Mucosa of descending colon (tissue), 3 donors: ENCODE measurements around the gene DAZL. TPM values are rescaled to one million over a fixed set of nuclear protein-coding genes. Genes with fewer than 3 reads are reported as not detected.
A peak's percentile ranks its signal among the peaks of the same experiment; 100 is the strongest.

ENCODE experiments used
- ATAC-seq: fragments of 200-7000 bp; cut with Tn5 transposase; one replicate; pipeline ENCODE4 v1.9.1; 2020; ENCODE audit warnings: mild to moderate bottlenecking, moderate library complexity
- DNase-seq, 3 donors: peaks; one replicate each; pipeline ENCODE4 v3.0.0-alpha.2; 2020
- H3K36me3 ChIP-seq: fragments of 200-600 bp; one replicate; pipeline ENCODE4 v1.8.0; 2021; ENCODE audit warnings: low read depth, mild to moderate bottlenecking
- H3K4me1 ChIP-seq: fragments of 200-600 bp; one replicate; pipeline ENCODE4 v1.8.0; 2021; ENCODE audit warnings: low read depth, mild to moderate bottlenecking
- H3K4me3 ChIP-seq: fragments of 200-600 bp; one replicate; pipeline ENCODE4 v1.8.0; 2021; ENCODE audit warnings: mild to moderate bottlenecking
- H3K9me3 ChIP-seq: fragments of 200-600 bp; one replicate; pipeline ENCODE4 v1.8.0; 2021; ENCODE audit warnings: mild to moderate bottlenecking
- CTCF ChIP-seq: fragments of 200-600 bp; IDR thresholded peaks from one replicate; pipeline ENCODE4 v1.8.0; 2022; ENCODE audit warnings: antibody characterized with exemption, mild to moderate bottlenecking
- intact Hi-C, 2 donors: fragments of 100-400 bp; cut with DNase I in 1 of 2; cut with micrococcal nuclease in 1 of 2; formaldehyde crosslinking; loops; one replicate each; pipeline versions ENCODE4 v1.11.0 to v1.11.1; 2022; cut with DNase I, micrococcal nuclease
- total RNA-seq, 3 donors: library from RNA; stranded (reverse); fragmentation: NEBNext Ultra II Directional in 2 of 3; extraction: Animal tissue kit (Norgen Biotek cat#: 25700) in 2 of 3; gene quantifications; one replicate each; pipeline versions ENCODE4 v1.2.1 to v1.2.4, GENCODE V29; 2021 to 2023
- donor health status: DM: no; HTN: no; CAD: no; lungs with moderate emphysema.
- donor health status: DM: no; HTN: no; CAD: no.
- donor health status: DM: no; HTN: yes; CAD: no.

The DAZL gene
- total RNA-seq, 3 donors from 2014 or later = 0.22 TPM; not detected in 2

GRCh38 chr3:16601537-16602005 lies 3.7 kb downstream of the DAZL start:
- DNase-seq (no peak), ATAC-seq (no peak)
- Histone ChIP-seq H3K4me3 (no peak overlapping the region), H3K36me3 (no peaks in the 10 kb centered on the region), H3K4me1 (no peaks in the 10 kb centered on the region), H3K9me3 (no peaks in the 10 kb centered on the region)
- no peak for TF ChIP-seq CTCF
- intact Hi-C loops = loop anchor here in 1 of 2 donors (5.0 kb wide), 2 partner anchors 631 to 811 kb away; no protein-coding TSS in a partner anchor

GRCh38 chr3:16600780-16601536 lies 4.3 kb downstream of the DAZL start:
- H3K36me3 ChIP-seq = no peaks in the 10 kb centered on the region
- intact Hi-C loops = loop anchor here in 1 of 2 donors (5.0 kb wide), 2 partner anchors 631 to 811 kb away; no protein-coding TSS in a partner anchor
- TF ChIP-seq CTCF = peak; percentile 69
- no peaks in the 10 kb centered on the region for H3K9me3 ChIP-seq
- H3K4me1 ChIP-seq = no peaks in the 10 kb centered on the region
- no peak overlapping the region for H3K4me3 ChIP-seq
- peak; percentile 58 to 90 (median 69) for DNase-seq
- ATAC-seq = peak; percentile 48

GRCh38 chr3:16599694-16600093 lies 5.5 kb downstream of the DAZL start:
- no peaks in the 10 kb centered on the region for H3K4me1 ChIP-seq
- H3K9me3 ChIP-seq = no peaks in the 10 kb centered on the region
- intact Hi-C loops = loop anchor here in 1 of 2 donors (5.0 kb wide), 2 partner anchors 633 to 813 kb away; no protein-coding TSS in a partner anchor
- no peak for ATAC-seq
- DNase-seq = no peak
- no peaks in the 10 kb centered on the region for H3K36me3 ChIP-seq
- no peak overlapping the region for H3K4me3 ChIP-seq
- no peak for TF ChIP-seq CTCF

DNA sequence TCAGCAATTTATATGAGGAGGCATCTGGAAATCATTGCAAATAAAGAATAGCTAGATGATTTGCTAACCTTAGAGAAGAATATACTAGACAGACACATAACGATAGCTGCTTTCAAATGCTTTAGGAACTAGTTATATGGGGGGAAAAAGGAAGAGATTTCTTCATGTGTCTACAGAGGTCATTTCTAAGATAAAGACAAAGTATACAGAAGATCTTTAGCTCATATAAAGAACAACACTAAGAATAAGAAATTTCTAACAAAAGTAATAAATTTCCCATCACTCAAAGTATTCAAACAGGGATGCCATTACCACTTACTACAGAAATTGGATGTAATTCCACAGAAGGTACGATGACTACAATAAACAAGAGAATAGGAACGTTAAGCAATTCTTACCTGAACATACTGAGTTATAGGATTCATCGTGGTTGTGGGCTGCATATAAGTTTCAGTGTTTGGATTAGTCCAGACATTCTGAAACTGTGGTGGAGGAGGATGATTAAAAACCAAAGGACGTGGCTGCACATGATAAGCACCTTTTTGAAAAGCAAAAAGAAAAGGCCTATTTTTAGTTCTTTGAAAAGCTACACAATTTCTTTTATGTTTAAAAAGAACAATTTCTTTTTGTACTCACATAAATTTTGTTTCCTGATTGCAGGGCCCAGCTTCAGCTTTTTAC lies 8.7 kb downstream of the DAZL start:
- ATAC-seq = no peak
- intact Hi-C loops = no loop called here
- H3K36me3 ChIP-seq = no peaks in the 10 kb centered on the region
- H3K9me3 ChIP-seq = no peaks in the 10 kb centered on the region
- H3K4me1 ChIP-seq = no peaks in the 10 kb centered on the region
- no peak for TF ChIP-seq CTCF
- DNase-seq = no peak
- H3K4me3 ChIP-seq = no peak overlapping the region

DNA sequence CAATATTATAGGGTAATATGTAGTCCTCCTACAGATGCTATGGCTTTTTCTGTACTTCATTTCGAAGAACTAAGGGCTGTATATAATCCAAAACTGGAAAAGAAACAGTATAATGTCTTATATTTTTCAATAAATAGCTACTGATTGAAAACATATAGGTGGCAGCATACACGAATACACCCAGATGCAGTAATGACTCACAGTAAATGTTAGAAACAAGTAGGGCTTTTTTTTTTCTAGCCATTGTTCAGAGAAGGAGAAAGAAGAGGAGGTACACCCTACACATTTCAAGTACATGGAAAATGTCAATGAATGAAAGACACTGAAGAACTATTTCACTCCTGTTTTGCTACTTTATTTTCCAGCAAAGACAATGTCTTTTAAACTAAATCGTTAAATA lies 9.4 kb downstream of the DAZL start:
- no peaks in the 10 kb centered on the region for H3K9me3 ChIP-seq
- intact Hi-C loops = no loop called here
- no peaks in the 10 kb centered on the region for H3K4me1 ChIP-seq
- H3K36me3 ChIP-seq = no peaks in the 10 kb centered on the region
- ATAC-seq (no peak), DNase-seq (no peak)
- TF ChIP-seq CTCF = no peak
- no peak overlapping the region for H3K4me3 ChIP-seq
